K562 (cell line): ENCODE data around the gene FERMT3. TPM values are rescaled to one million over a fixed set of nuclear protein-coding genes. Genes with fewer than 3 reads are reported as not detected.

ENCODE experiments used
- ATAC-seq: fragments of 200-7000 bp; cut with Tn5 transposase; 3 replicates; pipeline ENCODE4 v1.9.1; 2020; ENCODE audit warnings: moderate library complexity
- BruUV-seq: library from RNA; stranded (reverse); fragments of 400-500 nt; replicated peaks from 2 replicates; lab custom pipeline; 2021; lab: Mats Ljungman, UMichigan
- CTCF ChIA-PET: fragments of 300-600 bp; formaldehyde crosslinking; extraction: SDS; loops from one replicate; lab custom pipeline; 2021; ENCODE audit warnings: low intra/inter-chr PET ratio; lab: Yijun Ruan, JAX
- POLR2A ChIA-PET: fragments of 300-600, 350-650 bp; sonication (Branson Sonifier 250); formaldehyde crosslinking; extraction: SDS; loops from one replicate; lab custom pipeline; 2021; ENCODE audit warnings: antibody characterized with exemption, inconsistent platforms; lab: Yijun Ruan, JAX
- DNase-seq, 4 experiments: peaks; one replicate each; pipeline versions ENCODE4 v3.0.0 to v3.0.0-alpha.2; 2011 to 2018; ENCODE audit warnings: low spot score in 3 of 4, mixed read lengths in 3 of 4; ENCODE audit errors: extremely low read depth in 1 of 4
- FAIRE-seq: peaks from 2 replicates; lab custom pipeline; 2011; peaks lifted over from hg19 to GRCh38; lab: Jason Lieb, UNC
- H2AFZ ChIP-seq: 2 replicates; pipeline ENCODE4 v1.6.0; 2011; ENCODE audit warnings: low read depth, low read length, control low read depth, inconsistent platforms
- H3K27ac ChIP-seq: fragments of 200-600 bp; 3 replicates; pipeline ENCODE4 v1.8.0; 2011; ENCODE audit warnings: low read depth, mild to moderate bottlenecking, control low read depth, inconsistent platforms, low read length, moderate library complexity, mixed read lengths; ENCODE audit errors: extremely low read depth
- H3K27me3 ChIP-seq, 2 experiments: fragments of 300-600 bp in 1 of 2; 2 replicates in 1 of 2; 3 replicates in 1 of 2; pipeline versions ENCODE4 v1.6.0 to v1.8.0; 2011; ENCODE audit warnings: inconsistent platforms in 2 of 2, low read length in 2 of 2, mild to moderate bottlenecking in 1 of 2, mixed read lengths in 1 of 2, moderate library complexity in 1 of 2; ENCODE audit not compliant: control insufficient read depth in 2 of 2, insufficient read depth in 2 of 2
- H3K36me3 ChIP-seq: fragments of 300-600 bp; 3 replicates; pipeline ENCODE4 v1.8.0; 2011; ENCODE audit warnings: mild to moderate bottlenecking, low read length, inconsistent platforms; ENCODE audit not compliant: control insufficient read depth, insufficient read depth
- H3K4me1 ChIP-seq, 2 experiments: fragments of 200-600 bp in 1 of 2; replicated peaks in 1 of 2; 2 replicates in 1 of 2; 3 replicates in 1 of 2; pipeline versions ENCODE4 v1.5.1 to v1.8.0; 2011; ENCODE audit warnings: inconsistent platforms in 2 of 2, low read length in 2 of 2, mild to moderate bottlenecking in 1 of 2, mixed read lengths in 1 of 2, moderate library complexity in 1 of 2; ENCODE audit not compliant: control insufficient read depth in 2 of 2, insufficient read depth in 2 of 2
- H3K4me2 ChIP-seq: 2 replicates; pipeline ENCODE4 v1.6.1; 2011; ENCODE audit warnings: low read length, control low read depth, inconsistent platforms, mixed read lengths; ENCODE audit not compliant: insufficient read depth
- H3K4me3 ChIP-seq: fragments of 200-600 bp; sonication (generic), shearing (Covaris generic); 2 replicates; pipeline ENCODE4 v1.5.1; 2016; ENCODE audit warnings: control low read depth, inconsistent platforms
- H3K79me2 ChIP-seq: fragments of 200-600 bp; 3 replicates; pipeline ENCODE4 v1.8.0; 2011; ENCODE audit warnings: low read length, inconsistent platforms; ENCODE audit not compliant: control insufficient read depth, insufficient read depth
- H3K9ac ChIP-seq, 2 experiments: 2 replicates each; pipeline versions ENCODE4 v1.6.0 to v1.6.1; 2011; ENCODE audit warnings: low read depth in 2 of 2, low read length in 2 of 2, control low read depth in 1 of 2, inconsistent platforms in 1 of 2, mild to moderate bottlenecking in 1 of 2, mixed read lengths in 1 of 2; ENCODE audit not compliant: insufficient read depth in 1 of 2
- H3K9me1 ChIP-seq: one replicate; pipeline ENCODE4 v1.6.0; 2011; ENCODE audit warnings: inconsistent platforms, mild to moderate bottlenecking, low read length, moderate library complexity; ENCODE audit not compliant: control insufficient read depth, insufficient read depth
- H3K9me3 ChIP-seq: replicated peaks from 2 replicates; pipeline ENCODE4 v1.5.1; 2011; ENCODE audit warnings: low read depth, low read length, inconsistent platforms; ENCODE audit not compliant: control insufficient read depth, insufficient read depth
- H4K20me1 ChIP-seq: replicated peaks from 2 replicates; pipeline ENCODE4 v1.6.1; 2011; ENCODE audit warnings: low read length, inconsistent platforms, mixed read lengths; ENCODE audit not compliant: control insufficient read depth, insufficient read depth
- DPF2 ChIP-seq: fragments of 450-650 bp; IDR thresholded peaks from 2 replicates; pipeline ENCODE4 v1.6.1; 2016
- E2F6 ChIP-seq, 2 experiments: IDR thresholded peaks; 2 replicates each; pipeline ENCODE4 v1.6.1; 2011; ENCODE audit warnings: borderline replicate concordance in 1 of 2, control low read depth in 1 of 2, low read depth in 1 of 2, low read length in 1 of 2, mild to moderate bottlenecking in 1 of 2, mixed read lengths in 1 of 2, moderate library complexity in 1 of 2; ENCODE audit not compliant: insufficient read depth in 1 of 2, insufficient read length in 1 of 2, poor library complexity in 1 of 2, severe bottlenecking in 1 of 2; ENCODE audit errors: extremely low read depth in 1 of 2
- HSF4 ChIP-seq: fragments of 250-450 bp; sonication (Bioruptor Pico); IDR thresholded peaks from 2 replicates; pipeline ENCODE4 v2.1.2; 2022; ENCODE audit warnings: mild to moderate bottlenecking, moderate library complexity, borderline replicate concordance
- NCOA2 ChIP-seq, 2 experiments: fragments of 450-650 bp; IDR thresholded peaks; 2 replicates each; pipeline ENCODE4 v1.6.1; 2018; ENCODE audit warnings: mild to moderate bottlenecking in 2 of 2, moderate library complexity in 1 of 2; ENCODE audit not compliant: partially characterized antibody in 2 of 2
- NR1H2 ChIP-seq: sonication (generic); formaldehyde crosslinking; IDR thresholded peaks from 2 replicates; pipeline ENCODE4 v1.4.0; 2020; ENCODE audit warnings: mild to moderate bottlenecking, missing genetic modification reagents
- ZBTB33 ChIP-seq: sonication (generic); formaldehyde crosslinking; IDR thresholded peaks from 2 replicates; pipeline ENCODE4 v1.8.1; 2023; ENCODE audit warnings: mild to moderate bottlenecking, missing genetic modification reagents
- ZNF239 ChIP-seq: fragments of 250-450 bp; sonication (Bioruptor Pico); IDR thresholded peaks from 2 replicates; pipeline ENCODE4 v1.4.0; 2020; ENCODE audit warnings: mild to moderate bottlenecking
- ZNF274 ChIP-seq: IDR thresholded peaks from 2 replicates; pipeline ENCODE4 v1.6.1; 2011; ENCODE audit warnings: low read depth, mild to moderate bottlenecking, low read length, moderate library complexity, borderline replicate concordance
- ZNF280B ChIP-seq: fragments of 250-450 bp; sonication (Bioruptor Pico); IDR thresholded peaks from 2 replicates; pipeline ENCODE4 v1.5.1; 2021; ENCODE audit warnings: mild to moderate bottlenecking
- ZNF316 ChIP-seq: fragments of 450-650 bp; IDR thresholded peaks from 2 replicates; pipeline ENCODE4 v1.6.1; 2016
- ZNF785 ChIP-seq: fragments of 250-450 bp; sonication (Bioruptor Pico); IDR thresholded peaks from 2 replicates; pipeline ENCODE4 v1.4.0; 2020; ENCODE audit warnings: mild to moderate bottlenecking
- WGBS: fragments of 100-300 bp; shearing (Covaris generic); methylation state at CpG from one replicate; pipeline ENCODE4 v1.1.6; 2016; ENCODE audit warnings: low coverage, mixed read lengths; ENCODE audit not compliant: insufficient coverage; ENCODE audit errors: missing lambda C conversion rate; 5-methylcytosine and 5-hydroxymethylcytosine counted together
- in situ Hi-C: fragments of 300-500 bp; cut with MboI; formaldehyde crosslinking; loops from 4 replicates; pipeline ENCODE4 v1.15.0; 2018; ENCODE audit warnings: inconsistent platforms, mixed read lengths
- intact Hi-C: fragments of 100-400 bp; cut with micrococcal nuclease; formaldehyde crosslinking; loops from 2 replicates; pipeline ENCODE4 v1.14.2; 2022
- polyA plus RNA-seq, 8 experiments: library from polyadenylated mRNA; depleted of rRNA in 4 of 8; stranded (reverse) in 5 of 8; unstranded in 3 of 8; fragments of >200 nt; fragmentation: Nextera tagmentation in 2 of 8; fragmentation: Illumina TruSeq in 1 of 8; extraction: Ambion mirVana in 2 of 8; extraction: Trizol in 1 of 8; gene quantifications; 2 replicates each; pipeline versions ENCODE4 v1.2.1 to v1.2.3, GENCODE V29; 2011 to 2014; ENCODE audit warnings: inconsistent platforms in 1 of 8, missing spikeins in 1 of 8
- total RNA-seq, 7 experiments: library from RNA; depleted of rRNA in 6 of 7; stranded (reverse); fragments of >200 nt in 6 of 7; fragmentation: Illumina TruSeq in 2 of 7; extraction: Trizol in 2 of 7; gene quantifications; 2 replicates each; pipeline versions ENCODE4 v1.2.1 to v1.2.3, GENCODE V29; 2011 to 2021; ENCODE audit warnings: low replicate concordance in 1 of 7

The FERMT3 gene
- total and polyA plus RNA-seq, 9 of the 15 experiments (the other 6 are each of a cell fraction or from before 2014, with no cell fraction given) = 3.2 to 275 (median 79.7) TPM

GRCh38 chr11:64207256-64208085, 950 bp downstream of the FERMT3 start (continued):
- TF ChIP-seq NCOA2 (IDR thresholded peaks at IDR 0.05; ENCODE audit: partially characterized antibody in 2 of 2) (no peak), NR1H2 (CRISPR knock-in tag) (no peak), ZNF316 (peak; percentile 94), ZNF785 (CRISPR knock-in tag) (no peak), HSF4 (CRISPR knock-in tag) (no peak)
- TF ChIP-seq, all 486 proteins: peak for 170

- POLR2A ChIA-PET = interaction anchor here (0.6 to 8.2 kb wide), 16 partner anchors 10 to 641 kb away, joined by 3 to 77 read pairs (median 8); partner anchors contain the start of genes CATSPERZ, ESRRA, MACROD1 and NUDT22
- TF ChIP-seq ZNF280B (CRISPR knock-in tag) (no peak), ZNF239 (no peak), ZBTB33 (CRISPR knock-in tag) (no peak), ZNF274 (no peak), E2F6 (IDR thresholded peaks at IDR 0.05; ENCODE audit: borderline replicate concordance in 1 of 2, extremely low read depth in 1 of 2, insufficient read depth in 1 of 2, insufficient read length in 1 of 2, low read depth in 1 of 2, low read length in 1 of 2, poor library complexity in 1 of 2, severe bottlenecking in 1 of 2) (no peak), DPF2 (no peak)
Observed at GRCh38 chr11:64208086-64208795, 1.7 kb downstream of the FERMT3 start.

More at GRCh38 chr11:64208086-64208795, 1.7 kb downstream of the FERMT3 start:
- Histone ChIP-seq H3K4me2 (peak overlapping the region; percentile 97), H3K36me3 (peaks cover 88% of the 10 kb centered on the region; the same call in 2 of the 3 replicates), H4K20me1 (no peaks in the 10 kb centered on the region; the same call in 1 of the 2 replicates), H3K4me1 (peaks cover 36 to 69% of the 10 kb centered on the region in 2 experiments), H3K27me3 (no peaks in the 10 kb centered on the region), H3K9ac (peak overlapping the region; percentile 99 to 100), H3K27ac (peak overlapping the region; percentile 100), H3K9me1 (peaks cover 8% of the 10 kb centered on the region), H3K79me2 (peaks cover 47% of the 10 kb centered on the region), H3K9me3 (no peaks in the 10 kb centered on the region), H2AFZ (peak overlapping the region; percentile 76; the same call in 1 of the 2 replicates), H3K4me3 (peak overlapping the region; percentile 77)
- intact Hi-C loops (loop anchor here (5.0 kb wide), 1 partner anchor 149 kb away; the partner anchor contains the start of gene RPS6KA4), in situ Hi-C loops (no loop called here)
- ATAC-seq (no peak), DNase-seq (peak in 1 of 4 experiments; percentile 18), FAIRE-seq (no peak)
- 62% methylated on average over 20 of the region's 23 CpGs for WGBS
- CTCF ChIA-PET = no interaction called here
- no TSS peak for BruUV-seq
